Stomach (tissue), 4 donors: ENCODE results near the gene PLCB3.

Experiments used
- CTCF ChIP-seq, 7 experiments: fragments of 450-650 bp in 4 of 7; fragments of 200-600 bp in 3 of 7; sonication (generic) in 3 of 7; IDR thresholded peaks; one replicate each; pipeline ENCODE4 v1.5.1; 2016 to 2019; ENCODE audit warnings: antibody characterized with exemption in 7 of 7, control low read depth in 2 of 7, mild to moderate bottlenecking in 1 of 7
- EP300 ChIP-seq: sonication (generic); formaldehyde crosslinking; IDR thresholded peaks from one replicate; pipeline ENCODE4 v1.6.1; 2017; ENCODE audit warnings: antibody characterized with exemption
- POLR2A ChIP-seq, 4 donors: fragments of 450-650 bp; IDR thresholded peaks; one replicate each; pipeline ENCODE4 v1.6.1; 2016; ENCODE audit warnings: antibody characterized with exemption in 4 of 4, control low read depth in 2 of 4, mild to moderate bottlenecking in 1 of 4, moderate library complexity in 1 of 4
- POLR2AphosphoS5 ChIP-seq, 3 donors: sonication (generic); formaldehyde crosslinking; IDR thresholded peaks; one replicate each; pipeline ENCODE4 v1.6.1; 2016; ENCODE audit warnings: antibody characterized with exemption in 3 of 3

GRCh38 chr11:64275031-64275800 lies 23.9 kb downstream of the PLCB3 start:
- TF ChIP-seq POLR2A (IDR thresholded peaks at IDR 0.05): no peak
- TF ChIP-seq POLR2AphosphoS5 (IDR thresholded peaks at IDR 0.05): no peak
- no peak for TF ChIP-seq CTCF (IDR thresholded peaks at IDR 0.05)
- no peak for TF ChIP-seq EP300
